Tibial nerve (tissue), 4 donors: ENCODE measurements around the gene OBSCN. TPM values are rescaled to one million over a fixed set of nuclear protein-coding genes. Genes with fewer than 3 reads are reported as not detected.

Experiments
- DNase-seq, 2 donors: peaks; one replicate each; pipeline ENCODE4 v3.0.0-alpha.2; 2019; ENCODE audit warnings: low spot score in 2 of 2
- H3K27ac ChIP-seq, 4 donors: fragments of 200-600 bp; sonication (generic) in 3 of 4; one replicate each; pipeline ENCODE4 v1.5.1; 2017 to 2019; ENCODE audit warnings: mild to moderate bottlenecking in 1 of 4
- H3K27me3 ChIP-seq, 2 donors: fragments of 200-600 bp; sonication (generic) in 1 of 2; one replicate each; pipeline versions ENCODE4 v1.5.1 to v1.6.0; 2017 to 2019
- H3K36me3 ChIP-seq, 3 donors: fragments of 200-600 bp; sonication (generic); one replicate each; pipeline ENCODE4 v1.5.1; 2018 to 2019
- H3K4me1 ChIP-seq, 4 donors: fragments of 200-600 bp; sonication (generic) in 3 of 4; one replicate each; pipeline ENCODE4 v1.5.1; 2017 to 2019
- H3K4me3 ChIP-seq, 4 donors: fragments of 200-600 bp; sonication (generic) in 3 of 4; one replicate each; pipeline ENCODE4 v1.5.1; 2017 to 2019; ENCODE audit warnings: mild to moderate bottlenecking in 1 of 4, moderate library complexity in 1 of 4
- H3K9me3 ChIP-seq, 4 donors: fragments of 200-600 bp; sonication (generic) in 3 of 4; one replicate each; pipeline ENCODE4 v1.5.1; 2017 to 2019
- CTCF ChIP-seq, 5 experiments: fragments of 200-600 bp in 3 of 5; fragments of 450-650 bp in 2 of 5; sonication (generic) in 3 of 5; IDR thresholded peaks; one replicate each; pipeline ENCODE4 v1.5.1; 2016 to 2019; ENCODE audit warnings: antibody characterized with exemption in 5 of 5, mild to moderate bottlenecking in 3 of 5, moderate library complexity in 2 of 5
- EP300 ChIP-seq, 2 donors: sonication (generic); formaldehyde crosslinking; IDR thresholded peaks; one replicate each; pipeline ENCODE4 v1.6.1; 2017; ENCODE audit warnings: antibody characterized with exemption in 2 of 2, mild to moderate bottlenecking in 1 of 2
- POLR2A ChIP-seq, 2 donors: fragments of 450-650 bp; IDR thresholded peaks; one replicate each; pipeline ENCODE4 v1.6.1; 2017; ENCODE audit warnings: antibody characterized with exemption in 2 of 2, mild to moderate bottlenecking in 2 of 2, moderate library complexity in 2 of 2
- WGBS, 2 donors: methylation state at CpG; one replicate each; pipeline ENCODE4 v1.1.5; 2018; 5-methylcytosine and 5-hydroxymethylcytosine counted together
- total RNA-seq, 4 donors: library from RNA; depleted of rRNA; stranded (reverse); fragments of >200 nt; gene quantifications; one replicate each; pipeline ENCODE4 v1.1.0, GENCODE V29; 2016

Gene OBSCN
- total RNA-seq, 4 donors from 2014 or later, result 8.5 to 22.6 (median 19.0) TPM

DNA sequence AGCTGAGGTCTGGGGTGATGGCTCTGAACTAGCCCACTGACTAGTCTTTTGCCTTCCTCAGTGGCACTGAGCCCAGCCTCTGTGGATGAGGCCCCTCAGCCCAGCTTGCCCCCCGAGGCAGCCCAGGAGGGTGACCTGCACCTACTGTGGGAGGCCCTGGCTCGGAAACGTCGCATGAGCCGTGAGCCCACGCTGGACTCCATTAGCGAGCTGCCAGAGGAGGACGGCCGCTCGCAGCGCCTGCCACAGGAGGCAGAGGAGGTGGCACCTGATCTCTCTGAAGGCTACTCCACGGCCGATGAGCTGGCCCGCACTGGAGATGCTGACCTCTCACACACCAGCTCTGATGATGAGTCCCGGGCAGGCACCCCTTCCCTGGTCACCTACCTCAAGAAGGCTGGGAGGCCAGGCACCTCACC lies 111.0 kb downstream of the OBSCN start:
- 93 to 97% methylated on average over 5 to 15 of the region's 15 CpGs for WGBS, 2 donors
- TF ChIP-seq CTCF (IDR thresholded peaks at IDR 0.05) (no peak), EP300 (IDR thresholded peaks at IDR 0.05) (no peak), POLR2A (IDR thresholded peaks at IDR 0.05) (no peak)
- no peaks in the 10 kb centered on the region for H3K4me1 ChIP-seq
- no peak overlapping the region for H3K27ac ChIP-seq
- DNase-seq, result no peak
- peaks cover 0 to 6% (median 0%) of the 10 kb centered on the region in 4 donors for H3K9me3 ChIP-seq
- H3K4me3 ChIP-seq, result no peak overlapping the region
- H3K27me3 ChIP-seq, result no peaks in the 10 kb centered on the region
- peaks cover 0 to 64% (median 0%) of the 10 kb centered on the region in 3 donors for H3K36me3 ChIP-seq

GRCh38 chr1:228319352-228320088 lies 111.7 kb downstream of the OBSCN start:
- TF ChIP-seq EP300 (IDR thresholded peaks at IDR 0.05) (no peak), POLR2A (IDR thresholded peaks at IDR 0.05) (no peak), CTCF (IDR thresholded peaks at IDR 0.05) (no peak)
- Histone ChIP-seq H3K27ac (no peak overlapping the region), H3K4me1 (no peaks in the 10 kb centered on the region), H3K9me3 (peaks cover 0 to 12% (median 0%) of the 10 kb centered on the region in 4 donors), H3K4me3 (no peak overlapping the region), H3K27me3 (no peaks in the 10 kb centered on the region), H3K36me3 (peaks cover 0 to 71% (median 0%) of the 10 kb centered on the region in 3 donors)
- WGBS, 2 donors, result 92 to 94% methylated on average over 4 of the region's 4 CpGs
- DNase-seq, result no peak

DNA sequence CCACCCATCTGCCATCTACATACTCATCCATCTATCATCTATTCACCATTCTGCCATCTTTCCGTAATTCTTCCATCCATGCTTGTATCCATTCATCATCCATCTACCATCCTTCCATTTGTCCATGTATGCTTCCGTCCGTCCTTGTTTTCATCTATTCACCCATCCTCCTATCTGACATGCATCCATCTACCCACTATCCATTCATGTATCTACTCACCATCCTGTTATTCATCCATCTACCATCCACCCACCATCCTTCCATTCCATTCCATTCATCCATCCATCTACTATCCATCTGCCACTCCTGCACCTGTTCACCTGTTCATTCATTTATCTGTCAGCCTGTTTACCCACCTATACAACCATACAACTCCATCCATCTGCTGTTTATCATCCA lies 112.5 kb downstream of the OBSCN start:
- Histone ChIP-seq H3K9me3 (peaks cover 0 to 21% (median 0%) of the 10 kb centered on the region in 4 donors), H3K36me3 (peaks cover 0 to 76% (median 0%) of the 10 kb centered on the region in 3 donors), H3K4me1 (no peaks in the 10 kb centered on the region), H3K27ac (no peak overlapping the region), H3K4me3 (no peak overlapping the region), H3K27me3 (no peaks in the 10 kb centered on the region)
- no peak for TF ChIP-seq EP300 (IDR thresholded peaks at IDR 0.05)
- TF ChIP-seq CTCF (IDR thresholded peaks at IDR 0.05), result no peak
- TF ChIP-seq POLR2A (IDR thresholded peaks at IDR 0.05), result no peak
- no peak for DNase-seq
- 93 to 94% methylated on average over 3 of the region's 3 CpGs for WGBS, 2 donors

- Histone ChIP-seq H3K9me3 (peaks cover 0 to 29% (median 0%) of the 10 kb centered on the region in 4 donors), H3K27ac (no peak overlapping the region), H3K4me3 (no peak overlapping the region), H3K36me3 (peaks cover 0 to 76% (median 0%) of the 10 kb centered on the region in 3 donors), H3K4me1 (no peaks in the 10 kb centered on the region), H3K27me3 (no peaks in the 10 kb centered on the region)
- 98 to 100% methylated on average over 6 to 11 of the region's 11 CpGs for WGBS, 2 donors
- no peak for DNase-seq
- TF ChIP-seq POLR2A (IDR thresholded peaks at IDR 0.05) (no peak), EP300 (IDR thresholded peaks at IDR 0.05) (no peak), CTCF (IDR thresholded peaks at IDR 0.05) (no peak)
Measured at GRCh38 chr1:228321435-228321834, 113.6 kb downstream of the OBSCN start.

- 93 to 97% methylated on average over 11 to 15 of the region's 15 CpGs for WGBS, 2 donors
- H3K27ac ChIP-seq, result no peak overlapping the region
- no peak for DNase-seq
- no peaks in the 10 kb centered on the region for H3K4me1 ChIP-seq
- H3K9me3 ChIP-seq, result peaks cover 0 to 29% (median 0%) of the 10 kb centered on the region in 4 donors
- TF ChIP-seq EP300 (IDR thresholded peaks at IDR 0.05) (no peak), POLR2A (IDR thresholded peaks at IDR 0.05) (no peak), CTCF (IDR thresholded peaks at IDR 0.05) (no peak)
- H3K36me3 ChIP-seq, result peaks cover 0 to 76% (median 0%) of the 10 kb centered on the region in 3 donors
- no peaks in the 10 kb centered on the region for H3K27me3 ChIP-seq
- no peak overlapping the region for H3K4me3 ChIP-seq
Measured at GRCh38 chr1:228321895-228322294, 114.1 kb downstream of the OBSCN start.
